ENCODE results near the gene VPS35L.
"Not testable (repeated sequence)": the region's sequence is repeated elsewhere in the genome, so short reads cannot be mapped to it uniquely, and the experiment has no call there.

The VPS35L gene

DNA sequence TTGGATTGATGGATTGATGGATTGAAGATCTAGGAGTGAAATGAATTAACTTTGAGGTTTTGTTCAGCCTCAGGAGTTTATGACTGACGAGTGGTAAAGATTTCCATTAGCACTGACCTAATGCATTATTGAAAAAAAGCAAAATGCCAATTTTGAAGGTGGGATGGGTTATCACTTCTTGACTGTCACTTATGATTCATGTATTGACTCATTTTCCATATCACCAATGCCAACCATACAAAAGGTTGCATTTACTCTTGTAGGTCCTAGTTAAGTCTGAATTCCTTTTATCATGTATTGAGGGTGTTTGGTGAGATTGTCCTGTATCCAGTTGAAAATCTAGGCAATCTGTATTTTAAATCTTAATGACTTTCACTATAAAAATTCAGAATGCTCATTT lies 104.9 kb downstream of the VPS35L start:
- no peak for DNase-seq

DNA sequence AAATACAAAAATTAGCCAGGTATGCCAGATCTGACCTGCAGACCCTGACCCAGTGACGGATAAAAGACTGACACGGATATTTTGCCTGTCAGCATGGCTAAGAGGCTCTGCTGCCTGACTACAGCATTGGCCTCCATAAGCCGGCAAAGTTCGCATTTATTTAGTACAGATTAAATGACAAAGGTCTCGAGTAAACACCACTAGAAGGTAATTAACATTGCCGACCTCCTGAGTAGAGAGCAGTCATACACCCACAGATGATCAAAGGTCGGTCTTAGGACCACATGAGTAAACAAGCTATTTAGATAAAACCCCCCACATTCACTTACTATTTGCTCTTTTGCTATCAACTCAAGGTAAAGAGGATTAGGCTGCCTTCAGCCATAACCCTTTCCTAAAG lies 106.8 kb downstream of the VPS35L start:
- DNase-seq = no peak

DNA sequence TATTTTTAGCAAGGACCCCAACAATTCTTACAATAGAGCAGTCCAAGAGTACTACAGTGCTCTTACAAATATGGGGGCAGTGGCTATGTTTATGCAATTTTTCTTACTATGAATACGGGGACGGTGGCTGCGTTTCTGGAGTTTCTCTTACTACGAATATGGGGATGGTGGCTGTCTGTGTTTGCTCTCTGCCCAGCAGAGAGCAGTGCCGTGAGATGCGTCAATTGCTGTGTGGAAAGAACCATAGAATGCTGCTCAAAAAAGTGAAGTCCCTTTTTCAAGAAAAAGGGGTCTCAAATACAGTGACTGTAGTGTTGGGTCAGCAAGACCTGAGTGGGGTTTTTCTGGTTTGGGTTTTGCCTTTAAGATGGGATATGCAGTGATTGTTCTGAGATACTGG lies 108.7 kb downstream of the VPS35L start:
- no peak for DNase-seq

DNA sequence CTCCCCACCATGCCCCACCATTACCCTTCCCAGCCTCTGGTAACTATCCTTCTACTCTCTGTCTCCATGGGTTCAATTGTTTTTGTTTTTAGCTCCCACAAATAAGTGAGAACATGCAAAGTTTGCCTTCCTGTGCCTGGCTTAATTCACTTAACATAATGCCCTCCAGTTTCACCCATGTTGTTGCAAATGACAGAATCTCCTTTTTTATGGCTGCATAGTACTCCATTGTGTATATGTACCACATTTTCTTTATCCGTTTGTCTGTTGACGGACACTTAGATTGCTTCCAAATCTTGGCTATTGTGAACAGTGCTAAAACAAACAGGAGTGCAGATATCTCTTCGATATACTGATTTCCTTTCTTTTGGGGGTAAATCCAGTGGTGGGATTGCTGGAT lies 109.8 kb downstream of the VPS35L start:
- DNase-seq = not testable (repeated sequence)

DNA sequence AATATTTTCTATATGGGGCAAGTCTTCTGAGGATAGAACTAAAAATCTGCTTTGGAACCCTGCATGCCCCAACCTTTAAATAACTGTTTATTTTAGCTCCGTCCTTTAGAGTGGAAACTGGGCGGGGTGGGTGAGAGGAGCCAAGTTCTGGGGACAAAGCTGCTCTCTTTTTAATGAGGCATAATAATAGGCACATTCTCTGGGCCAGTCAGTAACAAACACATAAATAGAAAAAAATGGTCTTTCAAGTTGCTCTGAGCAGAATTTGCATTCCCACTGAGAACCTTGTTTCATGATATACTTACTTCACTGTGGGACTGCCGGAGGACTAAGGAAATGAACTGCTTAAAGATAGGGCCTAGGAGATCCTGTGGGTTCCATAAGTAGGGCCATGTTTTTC lies 111.0 kb downstream of the VPS35L start:
- DNase-seq = no peak

DNA sequence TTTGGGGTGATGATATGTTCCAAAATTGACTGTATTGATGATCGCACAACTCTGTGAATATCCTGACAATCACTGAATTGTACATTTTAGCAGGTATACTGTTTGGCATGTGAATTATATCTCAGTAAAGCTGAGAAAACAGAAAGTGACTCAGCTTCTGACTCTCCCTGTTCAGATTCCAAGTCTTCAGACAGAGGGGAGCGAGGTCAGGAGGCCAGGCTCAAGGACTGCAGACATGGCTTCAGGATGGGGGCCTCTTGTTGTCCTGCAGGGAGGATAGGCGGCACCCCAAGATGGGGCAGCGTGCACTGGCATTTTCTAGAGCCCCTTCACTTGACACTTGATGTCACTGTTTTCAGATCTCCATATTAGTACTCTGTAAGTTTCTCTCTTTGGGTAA lies 116.9 kb downstream of the VPS35L start:
- DNase-seq = no peak

DNA sequence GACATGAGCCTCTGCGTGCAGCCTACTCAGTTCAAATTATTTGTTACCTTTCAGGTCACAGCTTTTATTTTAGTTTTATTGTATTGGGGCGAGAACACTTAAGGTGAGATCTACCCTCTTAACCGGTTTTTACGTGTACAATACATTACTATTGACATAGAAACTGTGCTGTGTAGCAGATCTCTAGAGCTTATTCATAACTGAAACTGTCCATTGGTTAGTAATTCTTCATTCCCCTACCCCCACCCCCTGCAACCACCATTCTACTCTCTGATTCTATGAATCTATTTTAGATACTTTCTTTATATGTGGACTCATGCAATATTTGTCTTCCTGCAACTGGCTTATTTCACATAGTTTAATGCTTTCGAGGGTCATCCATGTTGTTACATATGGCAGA lies 119.0 kb downstream of the VPS35L start:
- no peak for DNase-seq

DNA sequence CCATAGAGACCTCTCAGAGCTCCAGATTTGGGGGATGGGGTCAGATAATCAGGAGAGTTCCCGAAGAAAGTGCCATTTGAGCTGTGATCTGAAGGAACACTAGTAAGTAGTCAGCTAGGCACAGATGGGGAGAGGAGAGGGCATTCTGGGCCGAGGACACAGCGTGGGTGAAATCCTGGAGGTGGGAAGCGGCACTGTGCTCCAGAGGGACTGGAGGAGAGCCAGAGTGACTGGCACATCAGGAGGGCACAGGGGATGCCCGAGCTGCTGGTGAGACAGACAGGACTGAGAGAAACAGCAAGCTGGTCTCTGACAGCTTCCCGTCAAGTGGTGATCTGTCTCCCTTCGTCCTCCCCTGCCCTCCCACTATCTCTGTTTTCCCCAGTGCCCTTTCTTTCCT lies 121.9 kb downstream of the VPS35L start:
- DNase-seq = no peak

DNA sequence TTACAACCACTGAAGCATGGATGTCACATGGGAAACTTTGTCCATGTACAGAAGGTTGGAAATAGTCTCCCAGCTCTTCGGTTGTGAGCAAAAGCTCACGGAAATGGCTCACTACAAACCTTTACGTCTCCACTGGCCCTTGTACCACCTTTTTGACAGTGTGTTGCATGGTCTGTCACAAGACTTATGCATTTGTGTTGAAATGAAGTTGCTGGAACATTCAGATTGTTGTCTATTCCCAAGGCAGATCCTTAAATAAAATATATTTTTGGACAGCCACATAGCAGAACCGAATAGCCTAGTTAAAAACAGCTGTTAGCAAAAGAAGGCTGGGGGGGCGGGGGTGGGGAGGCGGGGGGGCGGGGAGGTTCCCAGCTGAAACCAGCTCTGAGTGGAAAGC lies 123.3 kb downstream of the VPS35L start:
- DNase-seq = no peak

DNA sequence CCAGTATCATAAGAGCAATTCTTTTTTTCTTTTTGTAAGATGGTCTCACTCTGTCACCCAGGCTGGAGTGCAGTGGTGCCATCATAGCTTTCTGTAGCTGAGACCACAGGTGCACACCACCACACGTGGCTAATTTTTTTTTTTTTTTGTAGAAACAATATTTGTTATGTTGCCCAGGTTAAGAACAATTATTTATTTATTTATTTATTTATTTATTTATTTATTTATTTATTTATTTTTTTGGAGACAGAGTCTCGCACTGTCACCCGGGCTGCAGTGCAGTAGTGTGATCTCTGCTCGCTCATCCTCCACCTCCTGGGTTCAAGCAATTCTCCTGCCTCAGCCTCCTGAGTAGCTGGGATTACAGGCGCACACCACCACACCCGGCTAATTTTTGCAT lies 123.8 kb downstream of the VPS35L start:
- not testable (repeated sequence) for DNase-seq

DNA sequence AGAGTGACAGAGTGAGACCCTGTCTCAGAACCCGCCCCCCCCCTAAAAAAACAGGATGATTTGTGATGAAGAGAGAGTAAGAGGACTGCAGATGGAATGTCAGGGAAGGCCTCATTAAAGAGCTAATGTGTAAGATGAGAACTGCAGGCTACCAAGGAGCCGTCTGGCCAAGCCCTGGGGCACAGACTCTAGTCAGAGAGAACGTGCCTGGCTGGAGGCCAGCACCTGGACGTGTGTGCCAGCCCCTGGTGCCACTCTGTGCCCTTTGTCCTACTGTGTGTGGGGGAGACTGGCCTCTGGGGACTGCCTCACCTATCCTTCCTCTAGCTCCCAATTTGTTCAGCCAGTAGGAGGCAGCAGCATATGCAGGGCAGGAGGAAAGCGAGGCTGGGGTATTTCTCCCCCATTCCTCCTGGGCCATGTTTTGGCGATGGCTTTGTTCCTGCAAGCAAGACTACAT lies 125.4 kb downstream of the VPS35L start:
- DNase-seq = no peak

DNA sequence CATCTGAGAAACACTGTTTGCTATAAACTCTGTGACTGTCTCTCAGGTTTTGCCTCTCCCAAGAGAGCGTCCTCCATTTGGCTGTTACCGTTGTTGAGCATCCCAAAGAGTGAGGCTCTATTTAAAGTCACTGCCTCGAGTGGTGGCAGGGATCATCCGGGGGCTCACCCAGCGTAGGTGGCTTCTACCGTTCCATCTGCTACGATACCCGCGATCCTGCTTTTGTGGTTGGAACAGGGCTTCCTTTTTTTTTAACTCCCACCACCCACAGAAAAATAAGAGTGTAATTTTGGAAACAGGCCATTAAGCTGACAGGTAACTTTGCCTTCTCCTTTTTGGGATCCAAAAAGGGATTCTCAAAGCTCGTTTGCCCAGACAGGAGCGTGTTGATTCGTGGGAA lies 126.1 kb downstream of the VPS35L start:
- DNase-seq = no peak

DNA sequence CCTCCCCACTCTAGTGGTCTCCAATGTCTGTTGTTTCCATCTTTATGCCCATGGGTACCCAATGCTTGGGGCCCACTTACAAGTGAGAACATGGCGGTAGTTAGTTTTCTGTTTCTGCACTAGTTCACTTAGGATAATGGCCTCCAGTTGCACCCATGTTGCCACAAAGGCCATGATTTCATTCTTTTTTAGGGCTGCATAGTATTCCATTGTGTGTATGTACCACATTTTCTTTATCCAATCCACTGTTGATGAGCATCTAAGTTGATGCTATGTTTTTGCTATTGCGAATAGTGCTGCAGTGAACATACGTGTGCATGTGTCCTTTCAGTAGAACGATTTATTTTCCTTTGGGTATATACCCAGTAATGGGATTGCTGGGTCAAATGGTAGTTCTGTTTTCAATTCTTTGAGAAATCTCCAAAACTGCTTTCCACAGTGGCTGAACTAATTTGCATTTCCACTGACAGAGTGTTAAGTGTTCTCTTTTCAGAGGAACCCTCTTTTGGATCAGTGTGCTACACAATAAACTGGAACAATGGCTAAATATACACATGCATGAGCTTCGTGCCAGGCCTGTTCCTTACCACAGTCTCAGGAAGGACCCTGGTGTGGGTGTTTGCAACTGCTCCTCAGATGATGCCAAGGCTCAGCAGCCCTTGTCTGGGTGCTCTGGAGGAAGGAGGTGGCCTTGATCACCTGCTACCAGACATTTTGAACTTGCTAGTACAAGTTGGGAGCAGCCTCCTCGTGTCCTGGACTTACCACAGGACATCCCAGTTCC lies 128.1 kb downstream of the VPS35L start:
- DNase-seq = no peak

DNA sequence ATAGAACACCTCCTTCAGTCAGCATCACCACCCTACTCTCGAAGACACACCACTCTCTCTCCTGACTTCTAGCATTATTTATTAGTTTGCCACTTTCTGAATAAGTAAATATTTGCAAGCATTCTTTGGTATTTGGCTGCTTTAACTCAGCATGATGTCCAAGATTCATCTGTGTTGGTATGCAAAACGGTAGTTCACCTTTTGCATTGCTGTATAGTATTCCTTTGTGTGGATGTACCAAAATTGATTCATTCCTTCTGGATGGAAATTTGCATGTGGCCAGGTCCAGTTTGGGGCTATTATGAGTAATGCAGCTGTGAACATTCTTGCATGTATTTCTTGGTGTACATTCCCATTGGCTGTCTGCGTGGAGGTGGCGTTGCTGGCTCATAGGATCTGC lies 129.7 kb downstream of the VPS35L start:
- DNase-seq = no peak

DNA sequence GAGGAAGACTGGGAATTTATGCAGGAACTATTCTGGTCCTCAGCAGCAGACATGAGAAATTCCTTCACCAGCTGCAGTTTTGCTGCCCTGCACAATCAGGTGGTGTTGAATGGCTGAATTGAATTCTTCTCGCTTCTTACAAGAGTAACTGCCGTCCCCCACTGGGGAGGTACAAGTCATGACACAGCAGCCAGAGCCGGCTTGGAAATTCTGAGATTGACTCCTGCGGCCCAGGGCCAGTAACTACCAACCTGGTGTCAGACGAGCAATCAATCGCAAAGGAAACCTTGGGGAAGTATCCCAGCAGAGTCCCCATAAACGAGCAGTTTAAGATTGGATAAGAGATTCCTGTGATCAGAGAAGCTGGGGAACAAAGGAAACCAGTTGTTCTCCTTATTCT lies 131.8 kb downstream of the VPS35L start:
- no peak for DNase-seq

DNA sequence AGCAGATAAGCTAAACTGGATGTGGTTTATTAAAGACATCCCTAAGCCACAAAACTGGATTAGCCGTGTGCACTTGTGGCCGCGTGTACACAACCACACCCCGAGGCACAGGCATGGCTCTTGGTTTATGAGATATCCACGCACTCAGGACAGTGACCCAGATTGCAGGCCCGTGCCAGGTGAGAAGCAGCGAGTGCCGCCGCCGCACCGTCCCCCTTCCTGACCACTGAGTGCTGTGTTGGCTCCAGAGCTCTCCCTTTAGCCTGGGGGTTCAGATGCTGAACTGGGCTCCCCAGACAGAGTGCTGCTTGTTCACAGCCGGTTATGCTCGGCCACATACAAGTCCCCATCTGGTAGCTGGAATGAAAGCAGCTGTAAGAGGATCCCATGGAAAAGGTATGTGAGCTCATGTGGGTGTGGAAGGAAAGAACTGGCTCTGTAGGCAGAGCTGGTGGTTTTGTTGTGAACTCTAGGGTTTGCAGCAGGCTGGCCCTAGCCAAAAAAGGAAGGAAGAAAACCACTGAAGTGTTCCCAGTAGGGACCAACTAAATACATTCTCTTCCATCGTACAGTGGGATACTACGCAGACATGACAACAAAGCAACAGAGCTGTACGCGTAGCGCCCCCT lies 133.0 kb downstream of the VPS35L start:
- no peak for DNase-seq

DNA sequence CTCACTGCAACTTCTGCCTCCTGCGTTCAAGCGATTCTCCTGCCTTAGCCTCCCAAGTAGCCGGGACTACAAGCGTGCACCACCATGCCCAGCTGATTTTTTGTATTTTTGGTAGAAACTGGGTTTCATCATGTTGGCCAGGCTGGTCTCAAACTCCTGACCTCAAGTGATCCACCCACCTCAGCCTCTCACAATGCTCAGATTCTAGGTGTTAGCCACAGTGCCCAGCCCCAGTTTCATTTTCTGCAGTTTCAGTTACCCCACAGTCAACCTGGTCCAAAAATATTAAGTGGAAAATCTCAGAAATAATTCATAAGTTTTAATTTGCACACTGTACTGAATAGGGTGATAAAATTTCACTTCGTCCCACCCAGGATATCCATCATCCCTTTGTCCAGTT lies 133.8 kb downstream of the VPS35L start:
- no peak for DNase-seq

DNA sequence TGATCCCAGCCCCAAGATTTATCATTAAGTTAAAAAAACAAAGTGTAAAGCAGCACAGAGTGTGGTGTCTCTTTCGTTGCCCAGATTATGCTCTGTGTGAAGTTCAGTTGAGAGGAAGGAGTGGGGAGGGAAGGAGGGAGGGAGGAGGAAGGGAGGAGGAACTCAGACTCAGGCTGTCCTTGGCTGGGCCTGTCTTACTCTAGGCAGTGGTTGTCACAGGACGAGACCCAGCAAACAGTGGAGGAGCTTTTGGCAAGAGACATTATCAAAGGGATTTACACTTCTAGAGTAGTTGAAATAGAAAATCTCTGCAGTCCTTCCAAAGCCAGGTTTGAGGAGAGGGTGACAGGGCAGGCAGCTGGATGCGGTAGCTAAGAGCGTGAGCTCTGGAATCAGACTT lies 134.7 kb downstream of the VPS35L start:
- no peak for DNase-seq

DNA sequence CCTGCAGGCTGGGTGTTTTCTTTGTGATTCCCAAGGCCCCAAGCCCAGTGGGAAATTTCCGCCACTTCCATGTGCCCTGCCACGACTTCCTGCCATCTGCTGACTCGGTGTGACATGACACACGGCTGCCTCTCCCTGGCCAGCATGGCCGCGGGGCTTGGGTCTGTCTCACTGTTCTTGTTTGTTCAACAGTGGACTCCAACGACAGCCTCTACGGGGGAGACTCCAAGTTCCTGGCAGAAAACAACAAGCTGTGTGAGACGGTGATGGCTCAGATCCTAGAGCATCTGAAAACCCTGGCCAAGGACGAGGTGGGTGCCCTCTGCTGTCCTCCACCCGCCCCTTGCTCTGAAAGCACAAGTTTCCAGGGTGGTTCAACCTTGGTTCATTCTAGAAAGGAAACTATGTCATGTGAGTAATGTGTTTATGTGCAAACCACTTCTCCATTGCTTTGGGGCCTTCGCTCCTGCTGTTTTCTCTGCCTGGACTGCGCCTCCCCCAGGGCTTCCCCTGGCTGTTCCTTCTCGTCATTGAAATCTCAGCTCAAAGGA lies 135.7 kb downstream of the VPS35L start:
- no peak for DNase-seq

DNA sequence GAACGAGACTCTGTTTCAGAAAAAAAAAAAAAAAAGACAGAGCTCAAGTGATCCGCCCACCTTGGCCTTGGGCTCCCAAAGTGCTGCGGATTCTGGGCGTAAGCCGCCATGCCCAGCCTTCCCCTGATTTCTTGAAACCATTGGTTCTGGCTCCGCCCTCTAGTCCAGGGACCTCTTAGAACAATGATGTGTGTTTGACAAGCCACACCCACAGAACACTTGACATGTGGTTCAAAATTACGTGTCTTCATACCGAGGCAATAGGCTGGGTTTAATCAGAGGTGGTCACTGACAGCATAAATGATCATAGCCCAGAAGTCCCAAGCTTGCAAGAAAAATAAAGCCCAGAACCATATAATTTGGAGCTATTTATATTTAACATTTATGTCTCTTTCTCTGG lies 139.5 kb downstream of the VPS35L start:
- DNase-seq = no peak

DNA sequence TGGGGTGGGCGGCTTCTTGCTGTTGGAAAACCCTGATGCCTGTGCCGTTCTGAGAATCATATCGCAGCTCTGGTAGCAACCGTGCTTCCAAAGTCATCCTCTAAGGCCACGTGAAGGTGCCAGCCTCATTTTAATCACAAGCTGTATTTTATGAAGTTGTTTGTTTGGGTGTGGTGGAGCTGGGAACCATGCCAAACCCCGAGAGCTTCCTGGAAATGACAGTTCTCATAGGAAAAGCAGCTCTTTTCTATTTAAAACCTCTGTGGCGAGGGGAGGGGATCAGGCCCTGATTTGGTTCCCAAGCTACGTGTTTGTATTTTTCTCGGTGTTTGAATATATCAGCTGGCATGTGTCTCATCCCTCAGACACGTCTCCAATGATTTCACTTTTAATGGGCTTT lies 140.8 kb downstream of the VPS35L start:
- peak; percentile 51 for DNase-seq

DNA sequence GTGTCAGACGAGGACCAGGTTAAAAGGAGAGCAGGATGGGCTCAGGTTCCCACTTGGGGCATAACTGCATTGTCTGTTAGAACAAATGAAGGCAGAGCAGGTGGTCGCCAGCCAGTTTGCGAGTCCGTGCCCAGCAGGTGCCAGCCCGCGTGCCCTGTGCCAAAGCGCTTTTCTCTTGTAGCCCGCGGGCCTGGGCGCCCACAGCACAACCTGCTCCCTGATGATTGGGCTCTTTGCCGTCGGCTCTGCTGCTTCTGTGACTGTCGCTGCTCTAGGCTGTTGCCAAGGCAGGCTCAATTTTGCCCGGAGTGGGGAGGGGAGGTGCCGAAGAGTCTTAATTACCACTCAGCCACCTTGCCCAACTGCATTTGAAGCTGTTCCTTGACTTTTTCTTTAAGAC lies 141.5 kb downstream of the VPS35L start:
- no peak for DNase-seq

DNA sequence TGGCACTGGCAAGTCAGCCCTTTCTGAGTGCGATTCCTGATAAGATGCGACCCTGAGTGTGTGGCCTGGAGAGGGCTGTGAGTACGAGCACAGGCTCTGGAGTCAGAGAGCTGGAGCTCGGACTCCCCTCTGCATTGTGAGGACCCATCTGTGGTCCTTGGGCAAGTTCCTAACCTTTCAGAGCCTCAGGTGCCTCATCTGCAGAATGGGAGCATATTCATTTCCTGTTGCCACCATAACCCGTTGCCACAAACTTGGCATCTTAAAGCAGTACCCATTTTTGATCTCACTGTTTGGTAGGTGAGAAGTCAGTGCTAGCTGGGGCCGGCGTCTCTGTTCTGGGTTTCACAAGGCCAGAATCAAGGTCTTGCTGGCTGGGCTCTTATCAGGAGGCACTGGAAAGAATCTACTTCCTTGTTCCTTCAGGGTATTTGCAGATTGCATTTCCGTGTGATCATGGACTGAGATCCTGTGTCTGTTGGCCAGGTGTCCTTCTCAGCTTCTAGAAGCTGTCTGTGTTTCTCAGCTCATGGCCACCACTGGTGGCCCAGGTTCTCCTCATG lies 142.3 kb downstream of the VPS35L start:
- no peak for DNase-seq
